ACC112 (cell line): ENCODE data around the gene PSMD2.

Source experiments
- H2AFZ ChIP-seq: fragments of 200-600 bp; sonication (generic); one replicate; pipeline ENCODE4 v1.6.0; 2017; ENCODE audit warnings: antibody characterized with exemption, low read length; ENCODE audit not compliant: unreplicated experiment
- H3K27ac ChIP-seq: fragments of 200-600 bp; sonication (generic); 2 replicates; pipeline ENCODE4 v1.5.1; 2014; ENCODE audit warnings: low read depth, mild to moderate bottlenecking, antibody characterized with exemption, low read length, moderate library complexity
- H3K27me3 ChIP-seq: fragments of 200-600 bp; sonication (generic); 2 replicates; pipeline ENCODE4 v1.6.1; 2014; ENCODE audit warnings: mild to moderate bottlenecking, antibody characterized with exemption, low read length, moderate library complexity, mixed read lengths; ENCODE audit not compliant: insufficient read depth
- H3K36me3 ChIP-seq: fragments of 200-600 bp; sonication (generic); 2 replicates; pipeline ENCODE4 v1.6.1; 2016; ENCODE audit warnings: mild to moderate bottlenecking, antibody characterized with exemption, low read length, moderate library complexity, mixed read lengths; ENCODE audit not compliant: insufficient read depth
- H3K4me1 ChIP-seq: fragments of 200-600 bp; sonication (generic); one replicate; pipeline ENCODE4 v1.6.1; 2016; ENCODE audit warnings: low read length, mixed read lengths; ENCODE audit not compliant: insufficient read depth, unreplicated experiment, control insufficient read depth
- H3K4me3 ChIP-seq: fragments of 200-600 bp; sonication (generic); 2 replicates; pipeline ENCODE4 v1.5.1; 2014; ENCODE audit warnings: mild to moderate bottlenecking, low read depth, low read length
- H3K79me2 ChIP-seq: fragments of 200-600 bp; sonication (generic); one replicate; pipeline ENCODE4 v1.6.0; 2016; ENCODE audit warnings: low read length; ENCODE audit not compliant: control insufficient read depth, unreplicated experiment, insufficient read depth

PSMD2 gene

DNA sequence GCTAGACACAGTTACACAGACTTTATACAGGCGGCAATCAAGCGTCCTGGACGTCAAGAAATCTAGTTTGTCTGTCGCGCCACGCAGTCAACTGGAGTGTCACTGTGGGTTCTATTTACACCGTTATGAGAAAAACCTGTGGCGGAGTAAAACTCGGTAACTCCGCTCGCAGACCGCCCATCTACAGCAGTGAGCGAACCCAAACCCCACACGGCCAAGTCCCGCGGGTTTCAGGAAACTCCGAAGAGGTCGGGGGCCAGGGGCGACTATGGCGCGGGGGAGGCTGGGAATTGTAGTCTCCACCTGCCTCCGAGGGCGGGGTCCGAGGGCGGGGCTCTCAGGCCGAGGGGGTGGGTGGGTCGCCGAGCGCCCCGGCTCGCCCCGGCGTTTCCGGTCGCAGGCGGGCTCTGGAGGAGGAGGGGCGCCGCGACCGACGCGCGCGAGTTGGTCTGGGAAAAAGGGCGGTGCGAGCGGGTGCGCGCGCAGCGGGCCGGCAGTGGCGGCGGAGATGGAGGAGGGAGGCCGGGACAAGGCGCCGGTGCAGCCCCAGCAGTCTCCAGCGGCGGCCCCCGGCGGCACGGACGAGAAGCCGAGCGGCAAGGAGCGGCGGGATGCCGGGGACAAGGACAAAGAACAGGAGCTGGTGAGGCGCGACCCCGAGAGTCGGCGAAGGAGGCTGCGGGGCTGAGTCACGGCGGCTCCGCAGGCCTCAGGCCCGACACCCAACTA is at the start of gene PSMD2:
PSMD2 (plus strand) TSS at position 483 of the 729 bp plus-strand sequence; CDS start at position 509, 26 bp downstream.
- H3K4me3 ChIP-seq = peak within 1 kb of the TSS; percentile 91
- peak within 1 kb of the TSS; percentile 84 for H3K27ac ChIP-seq
- H3K79me2 ChIP-seq = peaks cover 47% of the 10 kb centered on the region
- H3K4me1 ChIP-seq = peaks cover 31% of the 10 kb centered on the region
- H2AFZ ChIP-seq = peak within 1 kb of the TSS; percentile 92
- H3K27me3 ChIP-seq = no peaks in the 10 kb centered on the region
- peaks cover 32% of the 10 kb centered on the region for H3K36me3 ChIP-seq

DNA sequence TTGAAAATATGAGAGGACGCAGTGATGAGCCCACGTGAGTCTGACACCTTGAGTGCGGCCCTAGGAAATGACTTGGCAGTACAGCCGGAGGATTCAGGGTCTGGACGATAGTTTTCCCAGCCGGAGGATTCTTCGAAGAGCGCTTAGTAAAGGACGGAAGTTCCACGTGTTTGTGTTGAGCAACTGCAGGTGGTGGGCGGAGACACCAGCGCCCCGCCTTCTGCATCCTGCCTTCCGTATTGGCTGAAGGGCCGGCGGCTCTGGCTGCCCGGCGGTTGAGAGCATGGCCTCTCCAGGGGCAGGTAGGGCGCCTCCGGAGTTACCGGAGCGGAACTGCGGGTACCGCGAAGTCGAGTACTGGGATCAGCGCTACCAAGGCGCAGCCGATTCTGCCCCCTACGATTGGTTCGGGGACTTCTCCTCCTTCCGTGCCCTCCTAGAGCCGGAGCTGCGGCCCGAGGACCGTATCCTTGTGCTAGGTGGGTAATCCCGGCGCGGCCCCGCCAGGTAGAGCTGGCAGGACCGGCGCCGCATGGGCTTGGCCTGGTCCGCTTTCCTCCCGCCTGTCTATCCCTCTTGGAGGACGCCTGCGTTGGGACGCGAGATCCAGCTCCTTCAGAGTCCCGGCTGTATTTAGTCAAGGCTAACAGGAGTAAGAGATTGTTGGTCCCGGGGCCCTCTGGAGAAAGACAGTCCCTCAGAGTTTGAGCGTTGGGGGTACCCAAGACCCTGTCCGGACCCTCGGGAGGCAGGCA is 49.5 kb upstream of the PSMD2 start, which contains the start of gene EEF1AKMT4:
EEF1AKMT4 (plus strand) TSS at position 261 of the 755 bp plus-strand sequence; CDS start at position 284, 23 bp downstream.
- Histone ChIP-seq H3K4me3 (peak within 1 kb of the TSS; percentile 100), H3K27ac (peak within 1 kb of the TSS; percentile 89), H3K4me1 (no peaks in the 10 kb centered on the region), H3K27me3 (no peaks in the 10 kb centered on the region), H2AFZ (peak within 1 kb of the TSS; percentile 100), H3K36me3 (no peaks in the 10 kb centered on the region), H3K79me2 (peaks cover 16% of the 10 kb centered on the region)

DNA sequence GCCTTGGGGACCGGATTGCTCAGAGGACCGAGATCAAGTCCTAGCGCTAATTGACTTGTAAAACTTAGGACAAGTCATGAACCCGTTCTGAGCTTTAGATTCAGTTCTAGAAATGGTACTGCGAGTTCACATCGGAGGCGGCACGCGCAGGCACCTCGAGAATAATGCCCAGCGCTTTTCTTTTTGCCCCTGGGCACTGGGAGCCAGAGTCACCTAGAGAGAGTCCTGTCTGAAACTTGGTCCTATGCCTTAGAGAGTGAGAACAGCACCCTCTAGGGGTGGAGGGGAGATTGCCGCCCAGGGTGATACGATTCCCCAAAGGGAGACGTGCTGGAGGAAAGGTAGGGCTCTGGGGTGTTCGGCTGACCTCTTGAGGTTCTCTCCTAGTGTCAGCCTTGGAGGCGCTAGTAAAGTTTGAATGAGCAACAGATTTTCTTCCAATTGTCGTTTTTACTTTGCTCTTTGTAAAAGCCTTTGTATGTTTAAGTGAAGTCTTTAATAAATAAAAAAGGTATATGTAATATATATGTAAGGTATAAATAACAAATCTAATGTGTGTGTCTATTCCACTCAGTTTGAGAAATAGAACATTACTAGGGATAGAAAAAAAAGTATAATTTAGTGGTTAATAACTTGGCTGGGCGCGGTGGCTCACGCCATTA is 48.7 kb upstream of the PSMD2 start:
- Histone ChIP-seq H3K36me3 (no peaks in the 10 kb centered on the region), H3K79me2 (peaks cover 16% of the 10 kb centered on the region), H3K27me3 (no peaks in the 10 kb centered on the region), H3K4me3 (peak overlapping the region; percentile 100), H3K27ac (peak overlapping the region; percentile 24; the same call in 1 of the 2 replicates), H3K4me1 (no peaks in the 10 kb centered on the region), H2AFZ (peak overlapping the region; percentile 69)

DNA sequence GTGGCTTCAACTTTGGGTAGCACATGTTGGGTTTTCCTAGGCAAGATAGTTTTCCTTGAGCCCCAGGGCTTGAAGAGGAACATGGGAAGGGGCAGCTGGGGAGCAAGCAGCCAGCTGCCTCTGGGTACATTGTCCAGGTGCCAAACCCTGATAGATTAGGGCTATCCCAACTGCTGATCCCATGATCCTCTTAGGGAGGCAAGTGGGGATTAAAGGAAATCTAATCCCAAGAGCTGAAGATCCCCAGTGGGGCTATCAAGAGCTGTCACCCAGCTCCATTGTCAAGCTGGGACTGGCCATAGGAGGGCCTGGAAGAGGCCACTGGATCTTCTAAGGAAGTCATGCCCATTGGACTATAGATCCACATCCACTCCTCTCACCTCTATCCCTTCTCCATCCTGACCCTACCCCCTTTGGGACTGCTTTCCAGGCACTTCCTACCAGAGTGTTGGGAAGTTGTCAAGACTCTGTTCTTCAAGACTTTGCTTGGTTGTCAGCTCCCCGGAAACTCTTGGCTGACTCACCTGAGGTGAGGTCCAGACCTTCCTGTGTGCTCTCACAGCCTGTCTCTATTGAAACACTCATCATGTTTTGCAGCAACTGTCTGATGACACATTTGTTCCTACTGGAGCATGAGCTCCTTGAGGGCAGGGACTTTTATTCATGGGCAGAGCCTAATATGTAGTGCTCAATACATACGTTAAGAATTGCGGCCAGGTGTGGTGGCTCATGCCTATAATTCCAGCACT is 43.6 kb upstream of the PSMD2 start:
- Histone ChIP-seq H3K27ac (no peak overlapping the region), H3K4me1 (no peaks in the 10 kb centered on the region), H2AFZ (no peak overlapping the region), H3K27me3 (peaks cover 7% of the 10 kb centered on the region; the same call in 1 of the 2 replicates), H3K79me2 (no peaks in the 10 kb centered on the region), H3K36me3 (no peaks in the 10 kb centered on the region), H3K4me3 (no peak overlapping the region)

DNA sequence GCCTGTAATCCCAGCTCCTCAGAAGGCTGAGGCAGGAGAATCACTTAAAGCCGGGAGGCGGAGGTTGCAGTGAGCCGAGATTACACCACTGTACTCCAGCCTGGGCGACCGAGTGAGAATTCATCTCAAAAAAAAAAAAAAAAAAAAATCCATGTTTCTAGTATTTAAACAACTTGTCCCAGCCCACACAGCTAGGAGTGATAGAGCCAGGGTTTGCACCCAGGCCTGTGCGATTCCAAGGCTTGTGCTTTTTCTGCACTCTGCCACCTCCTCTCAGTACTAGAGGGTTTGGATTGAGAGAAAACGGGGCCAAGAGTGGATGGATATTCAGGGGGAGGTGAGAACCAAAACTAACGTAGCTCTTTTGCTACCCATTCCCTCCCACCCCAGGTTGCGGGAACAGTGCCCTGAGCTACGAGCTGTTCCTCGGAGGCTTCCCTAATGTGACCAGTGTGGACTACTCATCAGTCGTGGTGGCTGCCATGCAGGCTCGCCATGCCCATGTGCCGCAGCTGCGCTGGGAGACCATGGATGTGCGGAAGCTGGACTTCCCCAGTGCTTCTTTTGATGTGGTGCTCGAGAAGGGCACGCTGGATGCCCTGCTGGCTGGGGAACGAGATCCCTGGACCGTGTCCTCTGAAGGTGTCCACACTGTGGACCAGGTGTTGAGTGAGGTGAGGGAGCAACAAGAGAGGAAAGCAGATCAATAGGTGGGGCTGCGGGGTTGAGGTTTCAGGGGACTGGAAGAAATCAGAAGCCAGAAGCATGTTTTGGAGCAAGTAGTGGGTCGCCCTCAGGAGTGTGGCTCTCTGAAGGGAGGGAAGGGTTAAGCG is 41.7 kb upstream of the PSMD2 start:
- no peak overlapping the region for H3K27ac ChIP-seq
- no peaks in the 10 kb centered on the region for H3K4me1 ChIP-seq
- H3K36me3 ChIP-seq = no peaks in the 10 kb centered on the region
- H3K79me2 ChIP-seq = no peaks in the 10 kb centered on the region
- no peak overlapping the region for H2AFZ ChIP-seq
- peaks cover 19% of the 10 kb centered on the region; the same call in 1 of the 2 replicates for H3K27me3 ChIP-seq
- H3K4me3 ChIP-seq = no peak overlapping the region

DNA sequence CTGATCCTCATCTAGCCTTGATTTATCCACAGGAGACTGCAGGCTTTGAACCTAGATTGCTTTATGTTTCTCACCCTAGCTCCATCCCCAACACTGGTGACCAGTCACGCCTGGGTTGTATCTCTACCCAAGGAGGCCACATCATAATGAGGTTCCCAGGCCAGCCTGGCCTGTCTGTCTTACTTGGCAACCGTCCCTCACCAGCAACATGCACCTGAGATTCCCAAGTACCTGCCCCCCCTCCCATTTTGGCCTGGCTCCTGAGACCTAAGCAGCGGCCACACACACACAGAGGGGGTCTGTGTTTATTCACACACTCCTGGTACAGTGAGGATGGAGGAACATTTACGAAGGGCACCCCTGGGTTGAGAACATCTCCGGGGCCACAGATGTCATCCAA is 40.1 kb upstream of the PSMD2 start:
- peaks cover 5% of the 10 kb centered on the region for H3K4me1 ChIP-seq
- H3K4me3 ChIP-seq = no peak overlapping the region
- no peaks in the 10 kb centered on the region for H3K36me3 ChIP-seq
- H3K27ac ChIP-seq = no peak overlapping the region
- H2AFZ ChIP-seq = no peak overlapping the region
- H3K27me3 ChIP-seq = peaks cover 31% of the 10 kb centered on the region
- H3K79me2 ChIP-seq = no peaks in the 10 kb centered on the region

DNA sequence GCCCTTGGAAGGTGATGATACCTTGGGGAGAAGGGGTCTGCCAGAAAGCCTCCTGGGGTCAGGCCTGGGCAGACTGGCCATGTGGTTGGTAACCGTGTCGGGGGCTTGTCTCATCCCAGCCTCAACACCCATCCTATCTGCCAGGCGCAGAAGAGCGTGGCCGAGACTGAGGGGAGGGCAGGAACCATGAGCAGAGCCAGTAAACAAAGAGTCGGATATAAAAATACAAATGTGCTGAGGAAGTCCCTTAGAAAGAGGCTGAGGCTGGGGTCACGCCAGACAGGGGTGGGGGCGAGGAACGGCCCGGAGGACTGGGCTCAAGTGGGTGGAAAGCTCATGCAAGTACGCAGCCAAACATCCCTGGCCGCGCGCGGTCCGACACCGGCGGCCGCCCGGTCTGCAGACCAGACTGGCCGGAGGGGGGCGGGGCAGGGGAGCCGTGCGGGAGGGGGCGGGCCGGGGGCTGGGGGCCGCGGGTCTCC is 39.6 kb upstream of the PSMD2 start:
- Histone ChIP-seq H3K36me3 (no peaks in the 10 kb centered on the region), H3K4me1 (peaks cover 5% of the 10 kb centered on the region), H3K27me3 (peaks cover 31% of the 10 kb centered on the region), H2AFZ (no peak overlapping the region), H3K27ac (no peak overlapping the region), H3K79me2 (no peaks in the 10 kb centered on the region), H3K4me3 (no peak overlapping the region)

DNA sequence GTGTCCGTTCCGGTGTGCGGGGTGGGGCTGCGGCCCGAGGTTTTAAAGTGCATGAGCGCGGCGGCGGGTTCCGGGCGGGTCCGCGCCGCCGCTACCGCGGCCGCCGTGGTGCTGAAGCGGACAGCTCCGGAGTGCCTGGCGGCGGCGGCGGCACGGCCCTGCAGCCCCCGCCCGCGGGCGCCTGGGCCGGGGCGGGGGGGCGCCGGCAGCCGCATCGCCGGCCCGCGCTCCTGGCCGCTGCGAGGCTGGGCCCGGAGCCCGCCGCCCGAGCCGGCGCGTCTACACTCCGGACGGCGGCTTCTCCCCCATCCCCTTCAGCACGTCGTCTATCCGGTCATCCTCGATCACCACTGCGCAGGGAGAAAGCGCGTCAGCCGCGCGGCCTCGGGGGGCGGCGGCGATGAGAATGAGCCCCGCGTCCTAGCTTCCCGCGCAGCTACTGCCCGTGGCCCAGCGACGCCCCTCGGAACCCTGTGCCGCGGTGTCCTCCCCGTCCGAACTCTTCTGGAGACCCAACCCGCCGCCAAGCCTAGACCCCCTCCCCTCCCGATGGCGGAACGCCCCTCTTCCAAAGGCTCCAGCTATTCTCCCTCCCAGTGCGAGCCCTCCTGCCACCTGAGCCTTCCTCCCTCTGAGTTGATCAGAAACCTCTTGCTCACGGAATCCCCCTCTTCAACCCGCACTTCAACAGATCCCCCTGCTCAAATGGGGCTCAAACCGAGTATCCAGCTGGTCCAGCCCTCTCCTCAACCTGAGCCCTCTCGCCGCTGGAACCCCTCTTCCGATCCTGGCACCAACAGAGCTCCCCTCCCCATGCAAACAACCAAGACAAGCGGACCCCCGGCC is 38.9 kb upstream of the PSMD2 start:
- no peak overlapping the region for H3K27ac ChIP-seq
- H3K79me2 ChIP-seq = no peaks in the 10 kb centered on the region
- H3K27me3 ChIP-seq = peaks cover 31% of the 10 kb centered on the region
- H2AFZ ChIP-seq = no peak overlapping the region
- H3K4me3 ChIP-seq = peak overlapping the region; percentile 71
- H3K4me1 ChIP-seq = peaks cover 5% of the 10 kb centered on the region
- no peaks in the 10 kb centered on the region for H3K36me3 ChIP-seq

DNA sequence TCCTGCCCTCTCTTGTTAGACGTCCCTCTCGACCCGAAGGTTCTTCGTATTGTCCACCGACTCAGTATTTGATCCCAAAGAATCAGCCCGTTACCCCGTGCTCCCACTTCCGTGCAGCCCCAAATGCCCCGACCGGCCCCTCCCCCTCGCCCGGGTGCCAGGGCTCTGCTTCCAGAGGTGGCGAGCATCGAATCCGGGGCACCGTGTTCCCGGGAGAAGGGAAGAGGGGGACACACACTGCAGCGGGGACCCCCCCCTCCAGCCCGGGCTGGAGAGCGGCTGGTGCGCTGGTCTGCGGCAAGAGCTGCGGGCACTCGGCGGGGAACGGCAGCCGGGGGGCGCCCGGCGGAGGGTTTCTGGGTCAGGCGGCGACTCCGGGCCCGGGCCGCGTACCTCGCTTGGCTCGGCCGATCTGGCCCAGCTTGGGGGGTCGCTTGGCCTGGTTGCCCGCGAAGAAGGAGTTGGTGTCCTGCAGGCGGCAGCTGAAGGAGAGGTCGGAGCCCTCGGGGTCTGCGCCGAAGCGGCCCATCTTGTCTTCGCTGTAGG is 38.2 kb upstream of the PSMD2 start:
- no peaks in the 10 kb centered on the region for H3K36me3 ChIP-seq
- H2AFZ ChIP-seq = no peak overlapping the region
- H3K79me2 ChIP-seq = no peaks in the 10 kb centered on the region
- peak overlapping the region; percentile 71 for H3K4me3 ChIP-seq
- peaks cover 5% of the 10 kb centered on the region for H3K4me1 ChIP-seq
- H3K27ac ChIP-seq = no peak overlapping the region
- H3K27me3 ChIP-seq = peaks cover 31% of the 10 kb centered on the region
